ENCODE measurements around the gene MYO18A. TPM values are rescaled to one million over a fixed set of nuclear protein-coding genes. Genes with fewer than 3 reads are reported as not detected.

Gene MYO18A
- total RNA-seq, 1 donor from 2014 or later, result 79.9 TPM

GRCh38 chr17:29162082-29162908 is 17.9 kb downstream of the MYO18A start:
- TF ChIP-seq, protein P1, sequence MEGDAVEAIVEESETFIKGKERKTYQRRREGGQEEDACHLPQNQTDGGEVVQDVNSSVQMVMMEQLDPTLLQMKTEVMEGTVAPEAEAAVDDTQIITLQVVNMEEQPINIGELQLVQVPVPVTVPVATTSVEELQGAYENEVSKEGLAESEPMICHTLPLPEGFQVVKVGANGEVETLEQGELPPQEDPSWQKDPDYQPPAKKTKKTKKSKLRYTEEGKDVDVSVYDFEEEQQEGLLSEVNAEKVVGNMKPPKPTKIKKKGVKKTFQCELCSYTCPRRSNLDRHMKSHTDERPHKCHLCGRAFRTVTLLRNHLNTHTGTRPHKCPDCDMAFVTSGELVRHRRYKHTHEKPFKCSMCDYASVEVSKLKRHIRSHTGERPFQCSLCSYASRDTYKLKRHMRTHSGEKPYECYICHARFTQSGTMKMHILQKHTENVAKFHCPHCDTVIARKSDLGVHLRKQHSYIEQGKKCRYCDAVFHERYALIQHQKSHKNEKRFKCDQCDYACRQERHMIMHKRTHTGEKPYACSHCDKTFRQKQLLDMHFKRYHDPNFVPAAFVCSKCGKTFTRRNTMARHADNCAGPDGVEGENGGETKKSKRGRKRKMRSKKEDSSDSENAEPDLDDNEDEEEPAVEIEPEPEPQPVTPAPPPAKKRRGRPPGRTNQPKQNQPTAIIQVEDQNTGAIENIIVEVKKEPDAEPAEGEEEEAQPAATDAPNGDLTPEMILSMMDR (IDR thresholded peaks at IDR 0.05; ENCODE audit: unreplicated experiment), result no peak
- no peak for DNase-seq (ENCODE audit: low spot score)
- Mint-ChIP-seq H3K36me3 (ENCODE audit: low read depth, unreplicated experiment) (peaks cover 27% of the 10 kb centered on the region), H3K4me3 (ENCODE audit: unreplicated experiment) (no peak overlapping the region), H3K27ac (ENCODE audit: unreplicated experiment) (peak overlapping the region; percentile 32), H3K27me3 (ENCODE audit: unreplicated experiment) (peaks cover 14% of the 10 kb centered on the region), H3K4me1 (ENCODE audit: unreplicated experiment) (peaks cover 43% of the 10 kb centered on the region), H3K9me3 (ENCODE audit: unreplicated experiment) (no peaks in the 10 kb centered on the region)

DNA sequence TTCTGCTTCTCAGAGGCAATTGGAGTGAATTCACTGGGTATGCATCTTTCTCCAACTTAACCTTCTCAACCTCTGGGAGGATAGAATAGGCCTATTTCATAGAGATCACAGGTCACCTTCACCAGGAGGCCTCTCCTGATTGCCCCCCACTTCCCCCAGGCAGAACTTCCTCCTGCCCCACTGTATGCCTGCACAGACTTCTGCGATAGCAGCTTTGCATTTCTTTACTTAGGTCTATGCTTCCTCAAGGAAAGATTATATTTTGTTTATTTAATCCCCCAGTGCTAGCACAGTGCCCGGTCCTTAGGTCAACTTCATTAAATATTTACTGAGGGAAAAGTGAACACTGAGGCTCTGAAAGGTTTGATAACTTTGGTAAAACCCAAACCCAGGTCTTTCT is 19.9 kb downstream of the MYO18A start:
- Mint-ChIP-seq H3K4me1 (ENCODE audit: unreplicated experiment) (peaks cover 54% of the 10 kb centered on the region), H3K4me3 (ENCODE audit: unreplicated experiment) (no peak overlapping the region)

GRCh38 chr17:29159306-29159860 is 20.8 kb downstream of the MYO18A start:
- peak overlapping the region; percentile 37 for H3K4me3 Mint-ChIP-seq (ENCODE audit: unreplicated experiment)
- no peak for DNase-seq (ENCODE audit: low spot score)
- TF ChIP-seq, protein P1 (IDR thresholded peaks at IDR 0.05; ENCODE audit: unreplicated experiment), result no peak
- no peaks in the 10 kb centered on the region for H3K9me3 Mint-ChIP-seq (ENCODE audit: unreplicated experiment)
- H3K4me1 Mint-ChIP-seq (ENCODE audit: unreplicated experiment), result peaks cover 55% of the 10 kb centered on the region
- peaks cover 12% of the 10 kb centered on the region for H3K27me3 Mint-ChIP-seq (ENCODE audit: unreplicated experiment)
- H3K27ac Mint-ChIP-seq (ENCODE audit: unreplicated experiment), result no peak overlapping the region
- peaks cover 12% of the 10 kb centered on the region for H3K36me3 Mint-ChIP-seq (ENCODE audit: low read depth, unreplicated experiment)

More for the DNA sequence above, 19.9 kb downstream of the MYO18A start:
- DNase-seq (ENCODE audit: low spot score), result no peak
- H3K27me3 Mint-ChIP-seq (ENCODE audit: unreplicated experiment), result peaks cover 12% of the 10 kb centered on the region
- H3K36me3 Mint-ChIP-seq (ENCODE audit: low read depth, unreplicated experiment), result peaks cover 17% of the 10 kb centered on the region
- TF ChIP-seq, protein P1 (IDR thresholded peaks at IDR 0.05; ENCODE audit: unreplicated experiment), result no peak
- H3K27ac Mint-ChIP-seq (ENCODE audit: unreplicated experiment), result no peak overlapping the region
- H3K9me3 Mint-ChIP-seq (ENCODE audit: unreplicated experiment), result no peaks in the 10 kb centered on the region

GRCh38 chr17:29158488-29159275 is 21.5 kb downstream of the MYO18A start:
- H3K27ac Mint-ChIP-seq (ENCODE audit: unreplicated experiment), result no peak overlapping the region
- H3K27me3 Mint-ChIP-seq (ENCODE audit: unreplicated experiment), result peaks cover 13% of the 10 kb centered on the region
- H3K36me3 Mint-ChIP-seq (ENCODE audit: low read depth, unreplicated experiment), result peaks cover 10% of the 10 kb centered on the region
- DNase-seq (ENCODE audit: low spot score), result no peak
- H3K9me3 Mint-ChIP-seq (ENCODE audit: unreplicated experiment), result no peaks in the 10 kb centered on the region
- peaks cover 54% of the 10 kb centered on the region for H3K4me1 Mint-ChIP-seq (ENCODE audit: unreplicated experiment)
- TF ChIP-seq, protein P1 (IDR thresholded peaks at IDR 0.05; ENCODE audit: unreplicated experiment), result no peak
- no peak overlapping the region for H3K4me3 Mint-ChIP-seq (ENCODE audit: unreplicated experiment)
